Lower lobe of right lung (tissue), 2 donors: ENCODE data around the gene DIP2B. TPM values are rescaled to one million over a fixed set of nuclear protein-coding genes. Genes with fewer than 3 reads are reported as not detected.
A peak's percentile ranks its signal among the peaks of the same experiment; 100 is the strongest.

Source experiments
- ATAC-seq, 2 donors: fragments of 200-7000 bp; cut with Tn5 transposase; one replicate each; pipeline ENCODE4 v1.9.1; 2020 to 2022; ENCODE audit warnings: mild to moderate bottlenecking in 2 of 2, moderate library complexity in 2 of 2
- DNase-seq: peaks from one replicate; pipeline ENCODE4 v3.0.0-alpha.2; 2020
- H3K27ac ChIP-seq: fragments of 200-600 bp; one replicate; pipeline ENCODE4 v1.8.0; 2022
- H3K27me3 ChIP-seq: fragments of 200-600 bp; one replicate; pipeline ENCODE4 v1.8.0; 2022; ENCODE audit warnings: low read depth
- H3K36me3 ChIP-seq: fragments of 200-600 bp; one replicate; pipeline ENCODE4 v1.8.0; 2022; ENCODE audit warnings: mild to moderate bottlenecking
- H3K4me1 ChIP-seq: fragments of 200-600 bp; one replicate; pipeline ENCODE4 v1.8.0; 2022
- H3K4me3 ChIP-seq: fragments of 200-600 bp; one replicate; pipeline ENCODE4 v1.8.0; 2022; ENCODE audit warnings: mild to moderate bottlenecking
- H3K9me3 ChIP-seq: fragments of 200-600 bp; one replicate; pipeline ENCODE4 v1.8.0; 2022
- CTCF ChIP-seq: fragments of 200-600 bp; IDR thresholded peaks from one replicate; pipeline ENCODE4 v1.8.0; 2022; ENCODE audit warnings: antibody characterized with exemption, mild to moderate bottlenecking
- intact Hi-C: fragments of 100-400 bp; cut with DNase I; formaldehyde crosslinking; loops from one replicate; pipeline ENCODE4 v1.11.0; 2022
- total RNA-seq: library from RNA; stranded (reverse); fragmentation: NEBNext Ultra II Directional; extraction: Animal tissue kit (Norgen Biotek cat#: 25700); gene quantifications from one replicate; pipeline ENCODE4 v1.2.1, GENCODE V29; 2021
- donor health status: DM: no; HTN: yes; CAD: no; lungs with severe emphysema.

Gene DIP2B
- total RNA-seq, 1 donor from 2014 or later, result 32.8 TPM

DNA sequence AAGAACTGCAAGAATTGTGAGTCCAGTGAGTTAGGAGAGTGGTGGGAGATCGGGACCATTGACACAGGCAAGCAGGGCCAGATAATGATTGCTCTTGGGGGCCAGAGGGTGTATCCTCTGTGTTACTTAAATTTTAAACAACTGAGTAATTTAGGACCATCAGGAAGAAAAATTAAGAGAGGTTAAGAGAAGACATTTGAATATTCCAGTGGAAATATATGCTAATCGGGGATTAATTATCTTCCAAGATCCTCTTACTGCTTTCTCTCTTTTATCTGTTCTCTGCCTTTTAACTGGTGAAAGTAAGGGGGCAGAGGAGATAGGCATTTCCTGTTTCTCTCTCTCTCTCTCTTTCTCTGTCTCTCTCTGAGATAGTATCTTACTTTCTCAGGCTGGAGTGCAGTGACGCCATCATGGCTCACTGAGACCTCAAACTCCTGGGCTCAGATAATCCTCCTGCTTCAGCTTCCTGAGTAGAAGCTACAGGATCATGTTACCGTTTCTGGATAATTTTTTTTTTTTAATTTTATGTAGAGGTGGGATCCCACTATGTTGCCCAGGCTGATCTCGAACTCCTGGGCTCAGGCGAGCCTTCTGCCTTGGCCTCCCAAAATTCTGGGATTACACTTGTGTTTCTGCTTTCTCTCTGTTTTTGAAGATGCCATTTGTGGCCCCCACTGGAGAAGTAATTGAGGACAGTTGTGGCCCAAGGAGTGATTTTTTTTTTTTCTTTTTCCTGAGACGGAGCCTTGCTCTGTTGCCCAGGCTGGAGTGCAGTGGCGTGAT is 85.1 kb downstream of the DIP2B start:
- ATAC-seq, result no peak

GRCh38 chr12:50590869-50591268 is 86.1 kb downstream of the DIP2B start:
- Histone ChIP-seq H3K36me3 (no peaks in the 10 kb centered on the region), H3K4me1 (peaks cover 7% of the 10 kb centered on the region), H3K4me3 (no peak overlapping the region), H3K27me3 (no peaks in the 10 kb centered on the region), H3K27ac (no peak overlapping the region), H3K9me3 (no peaks in the 10 kb centered on the region)
- DNase-seq (no peak), ATAC-seq (no peak)
- intact Hi-C loops, result no loop called here
- TF ChIP-seq CTCF, result no peak

More for the DNA sequence above, 85.1 kb downstream of the DIP2B start:
- DNase-seq, result no peak
- Histone ChIP-seq H3K4me3 (no peak overlapping the region), H3K27me3 (no peaks in the 10 kb centered on the region), H3K27ac (no peak overlapping the region), H3K9me3 (no peaks in the 10 kb centered on the region), H3K36me3 (no peaks in the 10 kb centered on the region), H3K4me1 (peaks cover 7% of the 10 kb centered on the region)
- TF ChIP-seq CTCF, result no peak
- intact Hi-C loops, result no loop called here

DNA sequence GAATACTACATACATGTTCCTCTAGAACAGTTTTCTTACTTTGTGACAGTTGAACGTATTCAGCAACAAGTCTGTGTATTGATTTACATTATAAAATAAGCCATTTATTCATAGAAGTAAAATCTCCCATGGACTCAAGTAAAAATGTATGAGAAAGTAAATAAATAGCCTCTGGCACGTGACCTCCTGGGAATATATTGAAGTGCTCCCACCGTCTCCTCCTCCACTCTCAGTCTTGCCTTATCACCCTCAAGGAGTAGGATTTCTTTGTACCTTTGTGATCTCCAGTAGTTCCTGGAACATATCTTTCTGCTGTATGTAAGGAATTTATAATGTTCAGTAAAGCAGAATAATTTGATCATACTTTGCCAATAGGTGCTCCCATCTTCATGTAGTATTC is 90.9 kb downstream of the DIP2B start:
- DNase-seq, result no peak
- intact Hi-C loops, result no loop called here
- H3K27me3 ChIP-seq, result no peaks in the 10 kb centered on the region
- H3K4me1 ChIP-seq, result peaks cover 23% of the 10 kb centered on the region
- H3K4me3 ChIP-seq, result no peak overlapping the region
- no peak for ATAC-seq
- H3K36me3 ChIP-seq, result no peaks in the 10 kb centered on the region
- H3K27ac ChIP-seq, result no peak overlapping the region
- TF ChIP-seq CTCF, result no peak
- no peaks in the 10 kb centered on the region for H3K9me3 ChIP-seq

DNA sequence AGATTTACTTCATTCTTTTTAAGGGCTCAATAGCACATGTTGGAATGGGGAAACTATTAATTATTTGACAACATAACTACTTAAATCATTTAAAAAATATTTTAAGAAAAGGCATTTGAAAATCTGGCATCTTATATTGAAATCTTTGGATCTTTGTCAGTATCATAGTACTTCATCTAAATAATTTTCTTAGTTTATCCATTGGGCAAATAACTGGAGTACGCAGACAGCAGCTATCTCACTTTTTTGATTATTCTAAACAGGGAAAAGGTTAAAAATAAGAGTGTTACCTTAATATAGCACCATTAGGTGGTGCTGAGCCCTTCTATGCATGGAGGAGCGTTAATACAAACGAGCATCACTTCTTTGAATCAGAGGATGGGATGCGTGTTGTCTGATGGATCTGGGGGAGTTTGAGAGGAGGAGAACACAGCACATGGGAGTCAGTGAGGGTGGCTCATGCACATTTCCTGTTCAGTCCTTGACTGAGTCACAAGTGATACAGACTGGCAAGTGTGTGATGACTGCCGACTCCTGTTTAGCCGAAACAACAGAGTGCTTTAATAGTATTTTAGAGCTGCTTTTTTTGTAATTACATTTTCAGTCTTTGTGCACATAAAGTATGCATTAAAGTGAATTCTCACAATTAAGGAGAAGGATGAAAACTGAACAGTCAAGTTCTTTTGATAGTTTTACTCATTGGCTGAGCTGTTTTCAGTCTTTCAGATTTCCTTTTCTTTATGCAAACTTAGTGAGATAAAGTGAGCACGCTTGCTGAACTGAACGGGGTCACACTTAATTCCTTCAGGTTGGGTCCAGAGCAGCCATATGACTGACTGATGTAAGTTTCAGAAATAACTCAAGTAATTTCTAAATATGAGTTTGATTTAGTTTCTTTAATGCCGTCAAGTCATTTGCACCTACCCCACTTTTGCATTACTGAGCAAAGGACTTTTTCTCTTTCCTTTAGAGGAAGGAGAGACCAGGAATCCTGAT is 92.7 kb downstream of the DIP2B start:
- DNase-seq (no peak), ATAC-seq (peak in 1 of 2 donors; percentile 59)
- no peak for TF ChIP-seq CTCF
- Histone ChIP-seq H3K27me3 (no peaks in the 10 kb centered on the region), H3K4me1 (peaks cover 23% of the 10 kb centered on the region), H3K4me3 (no peak overlapping the region), H3K9me3 (no peaks in the 10 kb centered on the region), H3K27ac (no peak overlapping the region), H3K36me3 (no peaks in the 10 kb centered on the region)
- intact Hi-C loops, result no loop called here

- ATAC-seq (no peak), DNase-seq (no peak)
- TF ChIP-seq CTCF, result no peak
- intact Hi-C loops, result no loop called here
- Histone ChIP-seq H3K4me3 (no peak overlapping the region), H3K9me3 (no peaks in the 10 kb centered on the region), H3K27ac (no peak overlapping the region), H3K4me1 (peaks cover 23% of the 10 kb centered on the region), H3K36me3 (no peaks in the 10 kb centered on the region), H3K27me3 (no peaks in the 10 kb centered on the region)
These were observed 93.6 kb downstream of the DIP2B start for GRCh38 chr12:50598321-50598862.
